GM19452 (cell line): ENCODE measurements around the gene IGSF10.
"Not testable (repeated sequence)": the region's sequence is repeated elsewhere in the genome, so short reads cannot be mapped to it uniquely, and the experiment has no call there.

Experiments used
- ATAC-seq: cut with Tn5 transposase; IDR thresholded peaks from one replicate; pipeline ENCODE4 v1.9.1; 2021; ENCODE audit not compliant: unreplicated experiment

Gene IGSF10

GRCh38 chr3:151460774-151461450 lies at the start of gene IGSF10:
Gene IGSF10 (minus strand): TSS chr3:151461061. CDS start chr3:151458709, 2,352 bp downstream.
- no peak for ATAC-seq

GRCh38 chr3:151509468-151510135 lies 48.7 kb upstream of the IGSF10 start:
- ATAC-seq, result not testable (repeated sequence)

GRCh38 chr3:151504606-151505005 lies 43.7 kb upstream of the IGSF10 start:
- no peak for ATAC-seq

GRCh38 chr3:151503074-151503473 lies 42.2 kb upstream of the IGSF10 start:
- no peak for ATAC-seq

GRCh38 chr3:151501923-151502632 lies 41.2 kb upstream of the IGSF10 start:
- no peak for ATAC-seq

GRCh38 chr3:151501171-151501922 lies 40.5 kb upstream of the IGSF10 start:
- ATAC-seq, result no peak

GRCh38 chr3:151499168-151499567 lies 38.3 kb upstream of the IGSF10 start:
- ATAC-seq, result no peak

- ATAC-seq, result no peak
These were observed 30.7 kb upstream of the IGSF10 start for GRCh38 chr3:151491525-151491924.

GRCh38 chr3:151487833-151488232 lies 27.0 kb upstream of the IGSF10 start:
- ATAC-seq, result not testable (repeated sequence)

GRCh38 chr3:151483961-151484520 lies 23.2 kb upstream of the IGSF10 start:
- no peak for ATAC-seq

- ATAC-seq, result no peak
These were observed 22.6 kb upstream of the IGSF10 start for GRCh38 chr3:151483488-151483887.

GRCh38 chr3:151480492-151480891 lies 19.6 kb upstream of the IGSF10 start:
- ATAC-seq, result no peak

GRCh38 chr3:151479452-151479851 lies 18.6 kb upstream of the IGSF10 start:
- no peak for ATAC-seq

GRCh38 chr3:151478335-151478697 lies 17.5 kb upstream of the IGSF10 start:
- ATAC-seq, result no peak

- no peak for ATAC-seq
These were observed 16.9 kb upstream of the IGSF10 start for GRCh38 chr3:151477591-151478334.

- ATAC-seq, result no peak
These were observed 15.6 kb upstream of the IGSF10 start for GRCh38 chr3:151476344-151477018.

- no peak for ATAC-seq
These were observed 7.5 kb upstream of the IGSF10 start for GRCh38 chr3:151468284-151468917.

- ATAC-seq, result no peak
These were observed 6.2 kb upstream of the IGSF10 start for GRCh38 chr3:151467069-151467468.

GRCh38 chr3:151462991-151463390 lies 2.1 kb upstream of the IGSF10 start:
- no peak for ATAC-seq
